Measurements from ENCODE around the gene FAM50A.

DNA sequence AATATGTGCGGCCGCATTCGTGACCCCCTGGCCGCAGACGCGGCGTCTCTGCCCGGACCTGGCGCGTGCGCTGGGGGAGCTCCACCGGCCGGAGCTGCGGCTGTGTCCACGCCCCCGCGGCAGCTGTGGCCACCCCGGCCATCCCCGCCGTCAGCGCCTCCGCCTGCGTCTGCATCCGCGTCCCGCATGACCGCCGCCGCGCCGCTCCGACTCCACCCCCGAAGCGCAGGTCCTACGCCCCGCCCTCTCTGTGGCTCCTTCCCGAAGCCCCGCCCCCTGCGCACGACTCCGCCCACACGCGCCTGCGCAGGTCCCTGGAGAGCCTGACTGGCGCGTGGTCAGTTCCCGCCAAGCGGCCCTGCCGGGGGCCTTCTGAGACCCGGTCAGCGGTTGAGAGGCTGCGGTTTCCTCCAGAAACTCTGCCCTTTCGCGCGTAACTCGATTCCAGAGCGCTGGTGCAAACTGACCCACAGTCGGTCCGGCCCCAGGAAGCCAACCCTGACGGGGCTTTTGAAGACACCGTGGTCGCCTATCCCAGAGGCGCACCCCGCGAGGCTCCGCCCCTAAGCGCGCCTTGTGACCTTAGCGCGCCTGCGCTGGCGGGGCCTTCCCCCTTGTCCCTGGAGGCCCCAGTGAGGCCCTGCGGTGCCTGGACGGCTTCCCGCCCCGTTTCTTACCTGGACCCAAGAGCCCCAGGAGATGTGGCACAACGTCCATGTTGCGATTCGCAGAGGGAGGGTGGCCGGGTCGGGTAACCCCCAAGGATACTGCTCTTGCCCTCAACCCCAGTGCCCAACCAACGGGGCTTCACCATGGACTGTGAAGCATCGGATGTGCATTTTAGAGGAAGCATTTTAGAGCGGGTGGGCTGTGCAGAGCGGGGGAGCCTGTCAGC lies 35.0 kb downstream of the FAM50A start, which contains the start of gene LAGE3:
- TF ChIP-seq, protein P1, sequence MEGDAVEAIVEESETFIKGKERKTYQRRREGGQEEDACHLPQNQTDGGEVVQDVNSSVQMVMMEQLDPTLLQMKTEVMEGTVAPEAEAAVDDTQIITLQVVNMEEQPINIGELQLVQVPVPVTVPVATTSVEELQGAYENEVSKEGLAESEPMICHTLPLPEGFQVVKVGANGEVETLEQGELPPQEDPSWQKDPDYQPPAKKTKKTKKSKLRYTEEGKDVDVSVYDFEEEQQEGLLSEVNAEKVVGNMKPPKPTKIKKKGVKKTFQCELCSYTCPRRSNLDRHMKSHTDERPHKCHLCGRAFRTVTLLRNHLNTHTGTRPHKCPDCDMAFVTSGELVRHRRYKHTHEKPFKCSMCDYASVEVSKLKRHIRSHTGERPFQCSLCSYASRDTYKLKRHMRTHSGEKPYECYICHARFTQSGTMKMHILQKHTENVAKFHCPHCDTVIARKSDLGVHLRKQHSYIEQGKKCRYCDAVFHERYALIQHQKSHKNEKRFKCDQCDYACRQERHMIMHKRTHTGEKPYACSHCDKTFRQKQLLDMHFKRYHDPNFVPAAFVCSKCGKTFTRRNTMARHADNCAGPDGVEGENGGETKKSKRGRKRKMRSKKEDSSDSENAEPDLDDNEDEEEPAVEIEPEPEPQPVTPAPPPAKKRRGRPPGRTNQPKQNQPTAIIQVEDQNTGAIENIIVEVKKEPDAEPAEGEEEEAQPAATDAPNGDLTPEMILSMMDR (IDR thresholded peaks at IDR 0.05): no peak
- TF ChIP-seq POLR2AphosphoS5 (IDR thresholded peaks at IDR 0.05): peak; percentile 73 to 77

Measured in esophagus muscularis mucosa (tissue), 3 donors.